Posterior vena cava (tissue), 2 donors: ENCODE results near the gene DDX41. TPM values are rescaled to one million over a fixed set of nuclear protein-coding genes. Genes with fewer than 3 reads are reported as not detected.
"Not testable (repeated sequence)": the region's sequence is repeated elsewhere in the genome, so short reads cannot be mapped to it uniquely, and the experiment has no call there.

Experiments used
- DNase-seq: peaks from one replicate; pipeline ENCODE4 v3.0.0-alpha.2; 2020; ENCODE audit warnings: low spot score
- intact Hi-C, 2 donors: fragments of 100-400 bp; cut with DNase I; formaldehyde crosslinking; loops; one replicate each; pipeline versions ENCODE4 v1.14.1 to v1.14.2; 2022 to 2023
- total RNA-seq, 2 donors: library from RNA; stranded (reverse); fragmentation: NEBNext Ultra II Directional; extraction: Animal tissue kit (Norgen Biotek cat#: 25700); gene quantifications; one replicate each; pipeline ENCODE4 v1.2.1, GENCODE V29; 2021
- donor health status: DM: yes; HTN: yes; CAD: no.
- donor health status: DM: yes; HTN: yes; CAD: no.

The DDX41 gene
- total RNA-seq, 2 donors from 2014 or later = 52.1 to 52.6 TPM

DNA sequence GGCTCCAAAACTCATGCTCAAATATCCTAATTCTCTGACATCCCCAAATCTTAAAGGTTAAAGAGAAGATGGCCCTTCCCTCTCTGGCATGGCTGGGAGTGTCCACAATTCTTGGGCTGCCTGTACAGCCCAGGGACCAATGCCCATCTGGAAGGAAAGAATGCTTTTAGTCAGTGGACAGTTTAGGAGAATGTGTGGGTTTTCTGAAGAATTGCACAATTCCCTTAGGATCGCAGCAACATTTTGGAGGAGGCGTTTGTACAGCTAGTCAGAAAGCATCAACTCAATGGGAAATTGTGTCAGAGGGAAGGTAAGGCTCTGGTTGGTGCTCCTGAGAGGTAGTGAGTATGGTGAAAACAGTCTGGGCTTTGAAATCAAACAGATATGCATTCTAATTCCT lies 22.6 kb upstream of the DDX41 start:
- DNase-seq = no peak
- intact Hi-C loops = no loop called here

- no peak for DNase-seq
- intact Hi-C loops = no loop called here
Measured at GRCh38 chr5:177538876-177539275, 22.1 kb upstream of the DDX41 start.

- intact Hi-C loops = no loop called here
- DNase-seq = no peak
Measured at GRCh38 chr5:177537389-177538361, 20.9 kb upstream of the DDX41 start.

DNA sequence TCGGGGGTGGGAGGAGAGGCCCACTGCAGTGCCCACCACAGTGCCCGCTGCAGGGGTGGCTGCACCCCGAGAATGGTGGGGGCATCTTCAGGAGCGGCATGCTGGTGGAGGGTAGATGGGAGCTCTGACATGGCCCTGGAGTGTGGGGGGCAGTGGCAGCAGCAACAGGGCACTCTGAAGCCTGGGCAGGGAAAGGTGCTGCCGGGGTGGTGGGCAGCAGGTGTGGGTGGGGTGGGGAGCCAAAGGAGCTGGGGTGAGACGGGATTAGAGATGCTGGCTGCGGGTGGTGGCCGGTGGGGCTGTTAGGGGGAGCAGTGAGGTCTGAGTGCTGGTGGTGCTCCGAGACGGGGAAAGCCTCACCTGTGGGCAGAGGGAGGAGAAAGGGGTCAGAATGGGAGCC lies 19.6 kb upstream of the DDX41 start:
- intact Hi-C loops = no loop called here

GRCh38 chr5:177535125-177535524 lies 18.4 kb upstream of the DDX41 start:
- intact Hi-C loops = no loop called here
- DNase-seq = no peak

More for the DNA sequence above, 19.6 kb upstream of the DDX41 start:
- DNase-seq = no peak

- intact Hi-C loops = not testable (repeated sequence)
- peak; percentile 31 for DNase-seq
Measured at GRCh38 chr5:177534433-177534832, 17.7 kb upstream of the DDX41 start.

GRCh38 chr5:177531209-177531940 lies 14.6 kb upstream of the DDX41 start:
- intact Hi-C loops = no loop called here
- peak; percentile 52 for DNase-seq

GRCh38 chr5:177530638-177531037 lies 13.9 kb upstream of the DDX41 start:
- intact Hi-C loops = no loop called here
- DNase-seq = peak; percentile 29

GRCh38 chr5:177529247-177530203 lies 12.8 kb upstream of the DDX41 start:
- peak; percentile 52 for DNase-seq
- intact Hi-C loops = no loop called here

DNA sequence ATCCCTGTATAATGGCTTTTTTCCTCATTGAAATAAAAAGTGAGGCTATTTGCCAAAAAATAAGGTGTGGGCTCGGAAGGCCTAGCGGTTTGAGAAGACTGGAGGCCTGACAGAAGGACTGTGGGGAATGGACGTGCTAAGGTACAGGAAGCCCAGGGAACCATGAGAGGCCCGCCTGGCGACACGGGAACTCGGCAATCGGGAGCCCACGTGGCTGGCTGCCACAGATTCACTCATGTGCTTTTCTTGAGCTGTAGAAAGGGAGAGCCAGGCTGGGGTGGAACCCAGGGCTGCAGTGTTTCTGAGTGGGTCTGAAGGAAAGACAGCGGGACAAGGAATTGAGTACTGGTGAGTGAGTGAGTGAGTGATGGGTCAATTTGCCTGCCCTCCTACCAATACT lies 11.9 kb upstream of the DDX41 start:
- intact Hi-C loops = no loop called here
- DNase-seq = peak; percentile 49

DNA sequence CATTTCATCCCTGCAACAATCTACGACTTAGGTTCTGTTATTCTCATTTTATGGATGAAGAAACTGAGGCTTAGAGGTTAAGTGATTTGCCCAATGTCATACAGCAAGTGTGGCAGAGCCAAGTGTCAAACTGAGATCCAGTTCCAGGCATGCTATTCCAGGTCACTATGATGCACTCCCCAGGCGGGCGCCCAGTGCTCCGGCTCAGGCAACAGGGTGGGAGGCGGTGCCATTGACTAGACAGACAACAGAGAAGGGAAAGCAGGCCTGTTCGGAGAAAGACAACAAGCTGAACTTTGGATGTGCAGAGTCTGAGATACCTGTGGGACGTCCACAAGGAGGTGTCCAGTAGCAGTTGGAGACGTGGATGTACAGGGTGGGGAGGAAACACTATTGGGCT lies 10.8 kb upstream of the DDX41 start:
- peak; percentile 67 for DNase-seq
- intact Hi-C loops = no loop called here

DNA sequence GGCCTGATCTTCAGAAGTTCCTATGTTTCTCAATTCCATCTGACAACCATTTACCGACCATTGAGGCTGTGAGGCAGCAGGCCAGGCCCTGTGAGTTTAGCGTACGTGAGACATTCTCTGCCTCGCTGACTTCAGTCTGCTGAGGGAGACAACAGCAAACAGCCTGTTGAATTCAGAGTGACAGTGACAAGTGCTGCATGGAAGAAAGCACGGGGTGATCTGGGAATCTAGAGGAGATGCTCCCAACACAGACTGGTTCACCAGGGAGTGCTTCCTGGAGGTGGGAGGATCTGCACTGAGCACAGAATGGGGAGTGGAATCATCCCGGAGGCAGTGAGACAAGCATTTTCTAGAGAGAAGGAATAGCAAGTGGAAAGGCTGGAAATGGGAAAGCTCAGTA lies 10.0 kb upstream of the DDX41 start:
- DNase-seq = peak; percentile 49
- intact Hi-C loops = no loop called here

- intact Hi-C loops = no loop called here
- DNase-seq = peak; percentile 20
Measured at GRCh38 chr5:177526191-177526590, 9.4 kb upstream of the DDX41 start.

GRCh38 chr5:177524941-177525655 lies 8.3 kb upstream of the DDX41 start:
- intact Hi-C loops = no loop called here
- DNase-seq = peak; percentile 65

DNA sequence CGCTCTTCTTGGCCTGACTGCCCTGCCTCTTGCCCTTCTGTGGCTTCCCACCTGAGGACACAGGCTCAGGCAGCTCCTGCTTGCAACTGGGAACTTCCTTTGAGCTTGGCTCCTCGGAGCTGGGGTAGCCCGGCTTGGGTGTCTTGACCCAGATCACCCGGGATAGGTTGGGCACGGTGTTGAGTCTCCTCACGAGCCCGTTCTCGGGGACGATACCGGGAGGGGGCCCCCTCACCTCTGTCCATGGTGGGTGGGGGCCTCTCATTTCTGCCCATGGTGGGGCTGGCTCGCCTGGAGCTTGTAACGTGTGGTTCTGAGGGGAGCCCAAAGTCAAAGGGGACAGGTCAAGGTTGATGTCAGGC lies 7.8 kb upstream of the DDX41 start:
- intact Hi-C loops = no loop called here

GRCh38 chr5:177523711-177524538 lies 7.2 kb upstream of the DDX41 start:
- DNase-seq = peak; percentile 68
- intact Hi-C loops = no loop called here

More for the DNA sequence above, 7.8 kb upstream of the DDX41 start:
- no peak for DNase-seq

DNA sequence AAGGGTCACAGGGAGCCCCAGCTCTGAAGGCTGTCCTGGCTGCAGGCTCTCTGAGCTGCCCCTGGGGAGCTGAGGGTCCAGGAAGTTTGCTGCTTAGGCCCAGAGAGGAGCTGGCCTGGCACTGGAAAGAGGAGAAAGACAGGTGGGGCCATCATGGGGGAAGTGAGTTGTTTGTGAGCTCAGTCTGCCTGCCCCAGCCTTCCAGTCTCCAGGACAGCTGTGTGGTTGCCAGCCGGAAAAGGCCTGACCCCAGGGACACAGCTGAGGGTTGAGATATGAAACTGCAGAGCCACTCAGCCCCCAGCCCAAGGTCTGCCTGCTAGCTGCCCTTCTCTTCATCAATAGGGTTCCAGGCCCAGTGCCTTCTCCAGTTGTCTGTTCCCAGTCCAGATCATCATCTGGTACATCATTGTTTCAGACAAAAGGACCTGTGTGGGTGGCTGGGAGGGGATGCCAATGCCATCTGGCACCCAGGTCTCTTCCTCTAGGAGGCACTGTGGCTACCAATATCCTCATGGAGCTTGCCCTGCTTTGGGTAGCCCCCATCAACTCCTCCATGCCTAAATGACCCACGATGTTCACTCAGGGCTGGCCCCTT lies 4.3 kb upstream of the DDX41 start:
- DNase-seq = peak; percentile 62
- intact Hi-C loops = no loop called here

DNA sequence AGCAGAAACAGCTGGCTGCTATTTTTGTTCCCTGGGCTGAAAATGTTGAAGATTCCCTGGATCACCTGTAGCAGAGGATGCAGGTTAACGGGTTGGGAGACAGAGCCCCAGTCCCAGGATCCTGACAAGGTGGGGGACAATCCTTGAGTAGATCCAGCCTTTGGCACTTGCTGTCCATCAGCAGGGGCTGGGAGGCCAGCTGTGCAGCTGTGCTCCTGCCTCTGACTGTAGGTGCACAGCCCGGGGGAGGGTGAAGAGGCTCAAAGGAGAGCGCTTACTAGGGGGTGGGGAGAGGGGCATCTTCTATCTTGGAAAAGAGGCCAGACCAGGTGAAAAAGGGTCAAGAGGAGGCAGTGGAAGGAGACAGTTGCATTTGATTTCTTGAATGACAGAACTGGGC lies 3.5 kb upstream of the DDX41 start:
- DNase-seq = peak; percentile 65

More for the DNA sequence above, 3.5 kb upstream of the DDX41 start:
- intact Hi-C loops = no loop called here
